Measurements from ENCODE around the gene ZKSCAN1.
"Not testable (repeated sequence)": the region's sequence is repeated elsewhere in the genome, so short reads cannot be mapped to it uniquely, and the experiment has no call there.

Gene ZKSCAN1

GRCh38 chr7:100015232-100016214 lies at the start of gene ZKSCAN1:
Gene ZKSCAN1 (plus strand): TSS chr7:100015596. CDS start chr7:100023507, 7,911 bp downstream.
- DNase-seq (ENCODE audit: extremely low spot score, insufficient read length, low read depth), result peak; percentile 98
- peak; percentile 91 for FAIRE-seq

GRCh38 chr7:99969298-99969697 lies 46.1 kb upstream of the ZKSCAN1 start:
- DNase-seq (ENCODE audit: extremely low spot score, insufficient read length, low read depth) (no peak), FAIRE-seq (no peak)

GRCh38 chr7:99969813-99970212 lies 45.6 kb upstream of the ZKSCAN1 start:
- not testable (repeated sequence) for FAIRE-seq; DNase-seq (ENCODE audit: extremely low spot score, insufficient read length, low read depth)

GRCh38 chr7:99971242-99971641 lies 44.2 kb upstream of the ZKSCAN1 start:
- DNase-seq (ENCODE audit: extremely low spot score, insufficient read length, low read depth) (no peak), FAIRE-seq (no peak)

- not testable (repeated sequence) for DNase-seq (ENCODE audit: extremely low spot score, insufficient read length, low read depth); FAIRE-seq
These were observed 41.6 kb upstream of the ZKSCAN1 start for GRCh38 chr7:99973817-99974216.

GRCh38 chr7:99974681-99975080 lies 40.7 kb upstream of the ZKSCAN1 start:
- FAIRE-seq, result no peak
- DNase-seq (ENCODE audit: extremely low spot score, insufficient read length, low read depth), result no peak

GRCh38 chr7:99975782-99976521 lies 39.4 kb upstream of the ZKSCAN1 start, which contains the start of gene AZGP1:
Gene AZGP1 (minus strand): TSS chr7:99976031. CDS start chr7:99976020, 11 bp downstream.
- DNase-seq (ENCODE audit: extremely low spot score, insufficient read length, low read depth) (no peak), FAIRE-seq (no peak)

- DNase-seq (ENCODE audit: extremely low spot score, insufficient read length, low read depth) (no peak), FAIRE-seq (no peak)
These were observed 38.8 kb upstream of the ZKSCAN1 start for GRCh38 chr7:99976626-99977025.

- not testable (repeated sequence) for DNase-seq (ENCODE audit: extremely low spot score, insufficient read length, low read depth)
- FAIRE-seq, result peak; percentile 75
These were observed 35.6 kb upstream of the ZKSCAN1 start for GRCh38 chr7:99979814-99980225.

- peak; percentile 58 for FAIRE-seq
- not testable (repeated sequence) for DNase-seq (ENCODE audit: extremely low spot score, insufficient read length, low read depth)
These were observed 34.9 kb upstream of the ZKSCAN1 start for GRCh38 chr7:99980448-99980872.

- FAIRE-seq; DNase-seq (ENCODE audit: extremely low spot score, insufficient read length, low read depth): not testable (repeated sequence)
These were observed 34.3 kb upstream of the ZKSCAN1 start for GRCh38 chr7:99981066-99981465.

GRCh38 chr7:99984593-99984992 lies 30.8 kb upstream of the ZKSCAN1 start:
- DNase-seq (ENCODE audit: extremely low spot score, insufficient read length, low read depth) (no peak), FAIRE-seq (no peak)

- not testable (repeated sequence) for FAIRE-seq; DNase-seq (ENCODE audit: extremely low spot score, insufficient read length, low read depth)
These were observed 28.1 kb upstream of the ZKSCAN1 start for GRCh38 chr7:99987306-99987705.

GRCh38 chr7:99987846-99988245 lies 27.6 kb upstream of the ZKSCAN1 start:
- FAIRE-seq (no peak), DNase-seq (ENCODE audit: extremely low spot score, insufficient read length, low read depth) (no peak)

GRCh38 chr7:99990460-99990852 lies 24.9 kb upstream of the ZKSCAN1 start:
- no peak for FAIRE-seq
- DNase-seq (ENCODE audit: extremely low spot score, insufficient read length, low read depth), result no peak

- FAIRE-seq; DNase-seq (ENCODE audit: extremely low spot score, insufficient read length, low read depth): not testable (repeated sequence)
These were observed 23.9 kb upstream of the ZKSCAN1 start for GRCh38 chr7:99991543-99991942.

GRCh38 chr7:99992330-99993038 lies 22.9 kb upstream of the ZKSCAN1 start:
- FAIRE-seq (no peak), DNase-seq (ENCODE audit: extremely low spot score, insufficient read length, low read depth) (no peak)

GRCh38 chr7:99994819-99995218 lies 20.6 kb upstream of the ZKSCAN1 start:
- FAIRE-seq (no peak), DNase-seq (ENCODE audit: extremely low spot score, insufficient read length, low read depth) (no peak)

- no peak for DNase-seq (ENCODE audit: extremely low spot score, insufficient read length, low read depth)
- no peak for FAIRE-seq
These were observed 18.4 kb upstream of the ZKSCAN1 start for GRCh38 chr7:99996755-99997544.

All from GM18507 (cell line).